HEK293T (cell line): ENCODE measurements around the gene SPIRE1.

ENCODE experiments used
- CTCF ChIA-PET: fragments of 350-600 bp; formaldehyde crosslinking; extraction: SDS; loops from one replicate; lab custom pipeline; 2021; ENCODE audit warnings: antibody characterized with exemption, inconsistent platforms; lab: Yijun Ruan, JAX
- POLR2A ChIA-PET: fragments of 350-600 bp; formaldehyde crosslinking; extraction: SDS; loops from one replicate; lab custom pipeline; 2020; ENCODE audit warnings: antibody characterized with exemption, inconsistent platforms; lab: Yijun Ruan, JAX
- DNase-seq: peaks from one replicate; pipeline ENCODE4 v3.0.0; 2012; ENCODE audit warnings: mixed read lengths; ENCODE audit errors: extremely low spot score
- ARNT ChIP-seq: fragments of 450-650 bp; IDR thresholded peaks from 2 replicates; pipeline ENCODE4 v1.6.1; 2017; ENCODE audit warnings: mild to moderate bottlenecking
- BHLHE40 ChIP-seq: fragments of 450-650 bp; IDR thresholded peaks from 2 replicates; pipeline ENCODE4 v1.6.1; 2016; ENCODE audit warnings: mild to moderate bottlenecking, moderate library complexity, borderline replicate concordance
- CTBP1 ChIP-seq: fragments of 450-650 bp; IDR thresholded peaks from 2 replicates; pipeline ENCODE4 v1.6.1; 2016; ENCODE audit warnings: borderline replicate concordance
- ELF4 ChIP-seq: fragments of 450-650 bp; IDR thresholded peaks from 2 replicates; pipeline ENCODE4 v1.6.1; 2017; ENCODE audit warnings: antibody characterized with exemption
- FOXA1 ChIP-seq: fragments of 450-650 bp; IDR thresholded peaks from 2 replicates; pipeline ENCODE4 v1.6.1; 2016; ENCODE audit warnings: mild to moderate bottlenecking
- FOXK2 ChIP-seq: fragments of 450-650 bp; IDR thresholded peaks from 2 replicates; pipeline ENCODE4 v1.6.1; 2016; ENCODE audit warnings: mild to moderate bottlenecking
- FOXM1 ChIP-seq: fragments of 450-650 bp; IDR thresholded peaks from 2 replicates; pipeline ENCODE4 v1.6.1; 2017; ENCODE audit warnings: mild to moderate bottlenecking, borderline replicate concordance
- HDGF ChIP-seq: fragments of 450-650 bp; IDR thresholded peaks from 2 replicates; pipeline ENCODE4 v1.6.1; 2017; ENCODE audit warnings: antibody characterized with exemption, borderline replicate concordance
- L3MBTL2 ChIP-seq: fragments of 450-650 bp; conservative IDR thresholded peaks from 2 replicates; pipeline ENCODE4 v1.6.1; 2016; ENCODE audit warnings: mild to moderate bottlenecking
- LEF1 ChIP-seq: fragments of 450-650 bp; IDR thresholded peaks from 2 replicates; pipeline ENCODE4 v1.6.1; 2017; ENCODE audit warnings: mild to moderate bottlenecking, borderline replicate concordance
- NFRKB ChIP-seq: fragments of 450-650 bp; IDR thresholded peaks from 2 replicates; pipeline ENCODE4 v1.6.1; 2016; ENCODE audit warnings: mild to moderate bottlenecking, moderate library complexity
- PKNOX1 ChIP-seq: fragments of 450-650 bp; IDR thresholded peaks from 2 replicates; pipeline ENCODE4 v1.6.1; 2016
- SP1 ChIP-seq: fragments of 450-650 bp; IDR thresholded peaks from 2 replicates; pipeline ENCODE4 v1.6.1; 2017
- SUZ12 ChIP-seq: fragments of 450-650 bp; IDR thresholded peaks from 2 replicates; pipeline ENCODE4 v1.6.1; 2016; ENCODE audit warnings: mild to moderate bottlenecking
- TARDBP ChIP-seq: fragments of 450-650 bp; IDR thresholded peaks from 2 replicates; pipeline ENCODE4 v1.6.1; 2016
- ZNF384 ChIP-seq: fragments of 450-650 bp; IDR thresholded peaks from 2 replicates; pipeline ENCODE4 v1.6.1; 2016

SPIRE1 gene

GRCh38 chr18:12592597-12593127, 65.2 kb downstream of the SPIRE1 start:
- ChIA-PET CTCF (no interaction called here), POLR2A (no interaction called here)
- DNase-seq: no peak
- TF ChIP-seq ARNT (no peak), FOXK2 (no peak), SP1 (no peak)

DNA sequence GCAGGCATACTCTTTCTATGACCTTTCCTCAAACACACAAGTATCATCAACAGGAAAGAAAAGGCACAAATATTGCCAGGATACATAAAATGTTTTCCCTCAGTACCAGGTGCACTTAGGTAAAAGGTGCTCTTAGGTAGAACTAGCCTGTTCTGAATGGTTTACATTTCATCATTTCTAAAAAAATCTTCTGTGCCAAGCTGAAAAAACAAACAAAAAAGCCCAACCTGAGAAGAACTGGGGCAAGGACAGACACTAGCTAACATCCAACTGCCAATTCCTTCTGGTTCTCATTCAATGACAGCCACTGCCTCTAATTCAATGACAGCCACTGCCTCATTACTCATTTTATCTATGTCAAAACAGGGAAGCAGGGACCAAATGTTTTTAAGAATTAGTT, 68.5 kb downstream of the SPIRE1 start:
- CTCF ChIA-PET: no interaction called here
- no peak for TF ChIP-seq HDGF
- TF ChIP-seq NFRKB: no peak
- no peak for TF ChIP-seq BHLHE40
- no peak for TF ChIP-seq ELF4
- no peak for TF ChIP-seq FOXA1
- TF ChIP-seq ARNT: no peak
- no peak for TF ChIP-seq CTBP1
- TF ChIP-seq TARDBP: no peak
- no peak for TF ChIP-seq SUZ12
- DNase-seq: no peak
- POLR2A ChIA-PET: no interaction called here

- no peak for DNase-seq
- CTCF ChIA-PET: no interaction called here
- POLR2A ChIA-PET: no interaction called here
- no peak for TF ChIP-seq SP1
- TF ChIP-seq BHLHE40: no peak
- no peak for TF ChIP-seq CTBP1
- no peak for TF ChIP-seq LEF1
Measured at GRCh38 chr18:12586956-12587355, 71.0 kb downstream of the SPIRE1 start.

DNA sequence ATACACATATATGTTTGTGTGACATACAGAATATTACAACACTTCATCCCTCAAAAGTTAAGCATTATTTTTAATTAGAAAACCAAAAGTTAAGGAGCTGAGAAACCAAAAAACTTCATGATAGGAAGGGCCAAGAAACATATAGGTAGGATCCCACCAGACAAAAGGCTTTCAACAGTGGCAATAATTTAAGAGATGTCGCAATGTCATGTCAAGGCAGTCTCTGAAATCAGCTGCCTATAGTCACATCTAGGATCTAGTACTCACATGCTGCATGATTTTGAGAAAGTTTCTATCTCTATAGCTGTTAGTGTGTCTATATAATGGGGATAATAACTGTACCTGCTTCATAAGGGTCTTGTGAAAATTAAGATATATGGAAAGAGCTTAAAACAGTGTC, 72.7 kb downstream of the SPIRE1 start:
- TF ChIP-seq ELF4 (no peak), FOXA1 (no peak), SP1 (no peak), FOXM1 (no peak), ZNF384 (no peak), LEF1 (no peak), NFRKB (no peak), BHLHE40 (no peak), SUZ12 (no peak), TARDBP (no peak), ARNT (no peak), HDGF (no peak), PKNOX1 (no peak)
- ChIA-PET POLR2A (no interaction called here), CTCF (no interaction called here)
- no peak for DNase-seq

- POLR2A ChIA-PET: no interaction called here
- CTCF ChIA-PET: no interaction called here
- DNase-seq: no peak
- no peak for TF ChIP-seq PKNOX1
- TF ChIP-seq BHLHE40: no peak
- TF ChIP-seq ELF4: no peak
- no peak for TF ChIP-seq SP1
- no peak for TF ChIP-seq ZNF384
- no peak for TF ChIP-seq ARNT
Measured at GRCh38 chr18:12580630-12581342, 77.1 kb downstream of the SPIRE1 start.

GRCh38 chr18:12579775-12580174, 78.1 kb downstream of the SPIRE1 start:
- TF ChIP-seq FOXM1 (no peak), SP1 (no peak), ELF4 (no peak), FOXK2 (no peak), PKNOX1 (no peak), TARDBP (no peak), L3MBTL2 (no peak), FOXA1 (no peak), ZNF384 (no peak), NFRKB (no peak), BHLHE40 (no peak), HDGF (no peak), LEF1 (no peak), ARNT (no peak), CTBP1 (no peak), SUZ12 (no peak)
- ChIA-PET CTCF (no interaction called here), POLR2A (no interaction called here)
- DNase-seq: no peak

GRCh38 chr18:12577848-12578247, 80.1 kb downstream of the SPIRE1 start:
- CTCF ChIA-PET: no interaction called here
- POLR2A ChIA-PET: no interaction called here
- no peak for TF ChIP-seq SUZ12
- TF ChIP-seq HDGF: no peak
- TF ChIP-seq FOXK2: no peak
- no peak for TF ChIP-seq PKNOX1
- TF ChIP-seq LEF1: no peak
- TF ChIP-seq CTBP1: no peak
- no peak for TF ChIP-seq L3MBTL2
- no peak for TF ChIP-seq FOXA1
- TF ChIP-seq ZNF384: no peak
- TF ChIP-seq SP1: no peak
- no peak for TF ChIP-seq TARDBP
- no peak for DNase-seq
